GM19463 (cell line): Measurements from ENCODE around the gene EFCC1.
A peak's percentile ranks its signal among the peaks of the same experiment; 100 is the strongest.

Source experiments
- ATAC-seq: cut with Tn5 transposase; IDR thresholded peaks from one replicate; pipeline ENCODE4 v1.9.1; 2021; ENCODE audit warnings: mild to moderate bottlenecking, moderate library complexity; ENCODE audit not compliant: unreplicated experiment

Gene EFCC1, protein sequence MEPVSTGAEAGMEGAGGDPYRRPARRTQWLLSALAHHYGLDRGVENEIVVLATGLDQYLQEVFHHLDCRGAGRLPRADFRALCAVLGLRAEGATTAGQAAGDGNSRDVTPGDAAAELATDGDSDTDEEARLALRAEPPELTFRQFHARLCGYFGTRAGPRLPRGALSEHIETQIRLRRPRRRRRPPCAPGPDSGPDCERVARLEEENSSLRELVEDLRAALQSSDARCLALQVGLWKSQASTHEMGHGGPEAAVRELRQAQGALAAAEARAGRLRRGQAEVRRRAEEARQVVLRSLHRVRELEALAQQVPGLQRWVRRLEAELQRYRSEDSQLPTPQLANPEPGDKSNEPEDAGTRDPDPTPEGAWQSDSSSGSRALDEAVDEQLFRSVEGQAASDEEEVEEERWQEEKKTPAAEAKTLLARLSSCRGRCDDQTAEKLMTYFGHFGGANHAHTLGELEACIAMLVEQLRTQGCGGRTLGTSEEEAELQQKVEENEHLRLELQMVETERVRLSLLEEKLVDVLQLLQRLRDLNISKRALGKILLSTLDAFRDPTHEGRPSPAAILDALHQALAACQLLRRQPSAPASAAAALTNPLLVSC

GRCh38 chr3:129001101-129001805, at the start of gene EFCC1:
EFCC1 (plus strand) TSS chr3:129001304; CDS start chr3:129001629, 325 bp downstream.
- no peak for ATAC-seq

GRCh38 chr3:128956440-128956839, 44.7 kb upstream of the EFCC1 start:
- ATAC-seq, result no peak

- no peak for ATAC-seq
Measured at GRCh38 chr3:128965280-128965679, 35.8 kb upstream of the EFCC1 start.

DNA sequence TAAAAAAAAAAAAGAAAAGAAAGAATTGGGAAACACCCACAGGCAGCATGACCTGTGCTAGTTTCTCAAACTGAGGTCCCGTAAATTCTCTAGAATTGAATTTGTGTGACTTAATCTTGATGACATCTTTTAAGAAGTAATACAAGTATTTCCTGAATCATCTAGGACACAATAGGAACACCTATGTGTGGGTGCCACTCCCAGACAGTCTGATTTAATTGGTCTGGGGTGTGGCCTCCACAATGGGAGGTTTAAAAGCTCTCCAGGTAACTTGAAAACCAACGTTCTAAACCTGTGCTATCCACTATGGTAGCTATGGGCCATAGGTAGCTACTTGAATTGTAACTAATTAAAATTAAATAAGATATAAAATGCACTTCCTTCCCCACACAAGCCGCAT, 35.3 kb upstream of the EFCC1 start:
- no peak for ATAC-seq

- ATAC-seq, result no peak
Measured at GRCh38 chr3:128967748-128968355, 33.3 kb upstream of the EFCC1 start.

DNA sequence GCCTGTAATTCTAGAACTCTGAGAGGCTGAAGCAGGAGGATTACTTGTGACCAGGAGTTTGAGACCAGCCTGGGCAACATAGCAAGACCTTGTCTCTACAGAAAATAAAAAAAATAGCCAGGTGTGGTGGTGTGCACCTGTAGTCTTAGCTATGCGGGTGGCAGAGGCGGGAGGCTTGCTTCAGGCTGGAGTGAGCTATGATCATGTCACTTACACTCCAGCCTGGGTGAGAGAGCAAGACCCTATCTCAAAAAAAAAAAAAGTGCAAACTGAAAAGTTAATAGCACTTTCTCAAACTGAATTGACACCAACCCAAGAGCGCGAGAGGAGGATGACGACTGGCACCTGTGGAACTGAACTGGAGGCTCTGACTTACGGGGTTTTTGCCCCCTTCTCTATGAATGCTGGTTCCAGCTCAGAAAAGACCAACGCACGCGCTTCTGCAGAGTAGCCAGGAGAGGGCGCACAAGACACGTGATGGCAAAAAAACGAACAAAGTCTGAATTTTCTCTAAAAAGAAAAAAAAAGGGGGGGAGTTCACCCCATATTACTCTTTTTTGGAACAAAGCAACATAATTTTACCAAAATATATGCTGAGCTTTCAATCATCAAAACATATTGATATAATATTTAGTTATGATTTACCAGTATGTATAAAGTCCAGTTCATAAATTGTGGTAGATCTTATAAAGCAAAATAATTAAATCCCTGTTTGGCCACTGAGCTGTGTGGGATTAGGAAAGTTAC, 30.9 kb upstream of the EFCC1 start:
- no peak for ATAC-seq

DNA sequence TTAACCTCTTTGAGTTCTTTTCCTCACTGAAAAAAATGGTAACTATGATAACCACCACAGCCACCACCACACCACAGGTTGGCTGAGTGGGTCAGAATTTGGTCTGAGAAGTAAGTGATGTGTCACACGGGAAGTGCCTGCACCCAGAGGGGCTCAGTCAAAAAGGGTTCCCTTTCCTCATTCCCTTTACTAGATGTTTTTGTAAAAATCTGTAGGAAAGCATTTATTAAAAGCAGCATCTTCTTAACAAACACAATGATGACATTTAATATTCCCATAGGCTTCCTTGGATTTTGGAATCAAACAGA, 30.4 kb upstream of the EFCC1 start:
- ATAC-seq, result no peak

DNA sequence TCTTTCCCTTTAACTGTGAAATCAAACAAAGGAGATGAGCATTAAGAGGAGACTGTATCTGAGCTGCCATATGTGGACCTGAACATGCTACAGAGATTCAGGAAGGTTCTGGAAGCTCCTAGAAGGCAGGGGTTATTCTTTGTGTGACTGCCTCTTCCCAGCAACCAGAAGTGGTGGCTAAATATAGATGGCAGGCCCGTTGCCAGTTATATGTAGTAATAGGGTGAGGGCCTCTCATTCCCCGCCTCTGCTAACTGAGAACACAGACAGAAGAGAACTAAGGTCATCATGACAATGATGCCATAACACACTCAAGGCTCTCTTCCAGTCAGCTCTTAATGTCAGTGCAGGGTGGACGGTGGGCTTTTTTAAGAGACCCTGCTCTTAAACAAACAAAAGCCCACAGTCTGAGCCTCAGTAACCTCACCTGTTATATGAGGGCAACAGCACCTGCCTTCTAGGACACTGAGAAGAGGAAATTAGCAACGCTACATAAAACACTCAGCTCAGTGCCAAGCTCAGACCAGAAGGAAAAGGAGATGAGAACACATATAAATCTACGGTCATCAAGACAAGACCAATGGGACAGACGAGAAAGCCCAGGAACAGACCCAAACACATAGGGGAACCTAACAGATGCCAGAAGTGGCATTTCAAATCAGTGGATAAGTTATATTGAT, 29.5 kb upstream of the EFCC1 start:
- ATAC-seq, result no peak

GRCh38 chr3:128973988-128974564, 27.0 kb upstream of the EFCC1 start:
- no peak for ATAC-seq

DNA sequence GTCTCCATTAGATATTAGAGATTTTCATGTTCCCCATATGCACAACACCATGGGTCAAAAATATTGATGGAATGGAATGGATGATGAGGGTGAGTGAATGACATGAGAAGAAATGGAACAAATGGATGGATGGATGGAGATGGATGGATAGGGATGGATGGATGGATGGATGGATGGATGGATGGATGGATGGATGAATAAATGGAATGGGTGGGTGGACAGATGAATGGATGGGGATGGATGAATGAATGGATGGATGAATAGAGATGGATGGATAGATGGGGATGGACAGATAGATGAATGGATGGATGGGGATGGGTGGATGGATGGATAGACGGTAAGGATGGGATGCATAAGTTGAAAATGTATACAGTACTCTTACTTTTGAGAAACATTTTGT, 25.8 kb upstream of the EFCC1 start:
- no peak for ATAC-seq

DNA sequence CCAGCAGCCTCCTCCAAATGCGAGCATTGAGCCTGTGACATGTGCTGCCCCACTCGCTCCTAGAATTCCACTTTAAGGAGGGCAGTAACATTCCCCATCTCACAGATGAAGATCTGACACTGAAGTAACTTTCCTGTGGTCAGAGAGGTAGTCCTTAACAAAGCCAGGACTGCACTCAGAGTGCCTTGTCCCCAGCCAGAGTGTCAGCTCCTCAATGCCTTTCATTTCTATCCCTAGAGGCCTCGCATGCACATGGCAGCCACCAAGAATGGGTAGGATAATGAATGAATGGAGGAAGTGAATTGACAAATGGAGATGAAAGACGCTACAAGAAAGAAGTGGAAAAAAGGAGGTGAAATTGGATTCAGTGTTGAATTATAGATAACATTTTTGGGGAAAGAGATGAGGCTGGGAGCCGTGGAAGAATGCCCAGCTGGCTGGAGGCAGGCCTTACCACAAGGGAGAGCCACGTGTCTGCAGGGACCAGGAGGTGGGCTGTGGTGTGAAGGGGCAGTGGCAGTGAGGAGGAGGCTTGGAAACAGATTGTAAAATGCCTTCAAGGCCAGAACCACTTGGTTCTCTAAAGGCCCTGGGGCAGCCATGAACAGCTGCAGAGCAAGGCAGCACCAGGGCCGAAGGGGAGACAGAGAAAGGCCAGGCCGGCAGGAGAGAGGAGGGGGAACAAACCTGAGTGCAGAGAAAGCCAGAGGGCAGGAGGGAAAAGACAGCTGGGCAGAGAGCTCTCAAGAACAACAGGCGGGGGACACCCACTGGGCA, 17.6 kb upstream of the EFCC1 start:
- no peak for ATAC-seq

DNA sequence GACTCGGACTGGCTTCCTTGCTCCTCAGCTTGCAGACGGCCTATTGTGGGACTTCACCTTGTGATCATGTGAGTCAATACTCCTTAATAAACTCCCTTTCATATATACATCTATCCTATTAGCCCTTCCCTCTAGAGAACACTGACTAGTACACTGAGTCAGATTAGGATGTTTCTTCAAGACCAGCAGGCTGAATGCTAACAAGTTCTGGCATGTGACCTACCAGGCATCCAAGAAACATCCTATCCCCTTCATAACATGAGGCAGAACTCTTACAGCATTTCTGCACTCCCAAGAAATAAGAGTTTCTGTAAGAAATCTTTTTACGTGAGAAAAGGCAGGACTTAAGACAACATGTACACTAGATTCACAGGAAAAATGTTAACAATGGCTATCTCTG, 16.5 kb upstream of the EFCC1 start:
- no peak for ATAC-seq

GRCh38 chr3:128987302-128988100, 13.6 kb upstream of the EFCC1 start:
- no peak for ATAC-seq

- no peak for ATAC-seq
Measured at GRCh38 chr3:128988286-128988685, 12.8 kb upstream of the EFCC1 start.

GRCh38 chr3:128991355-128991895, 9.7 kb upstream of the EFCC1 start:
- ATAC-seq, result no peak

- ATAC-seq, result no peak
Measured at GRCh38 chr3:128992926-128993460, 8.1 kb upstream of the EFCC1 start.

DNA sequence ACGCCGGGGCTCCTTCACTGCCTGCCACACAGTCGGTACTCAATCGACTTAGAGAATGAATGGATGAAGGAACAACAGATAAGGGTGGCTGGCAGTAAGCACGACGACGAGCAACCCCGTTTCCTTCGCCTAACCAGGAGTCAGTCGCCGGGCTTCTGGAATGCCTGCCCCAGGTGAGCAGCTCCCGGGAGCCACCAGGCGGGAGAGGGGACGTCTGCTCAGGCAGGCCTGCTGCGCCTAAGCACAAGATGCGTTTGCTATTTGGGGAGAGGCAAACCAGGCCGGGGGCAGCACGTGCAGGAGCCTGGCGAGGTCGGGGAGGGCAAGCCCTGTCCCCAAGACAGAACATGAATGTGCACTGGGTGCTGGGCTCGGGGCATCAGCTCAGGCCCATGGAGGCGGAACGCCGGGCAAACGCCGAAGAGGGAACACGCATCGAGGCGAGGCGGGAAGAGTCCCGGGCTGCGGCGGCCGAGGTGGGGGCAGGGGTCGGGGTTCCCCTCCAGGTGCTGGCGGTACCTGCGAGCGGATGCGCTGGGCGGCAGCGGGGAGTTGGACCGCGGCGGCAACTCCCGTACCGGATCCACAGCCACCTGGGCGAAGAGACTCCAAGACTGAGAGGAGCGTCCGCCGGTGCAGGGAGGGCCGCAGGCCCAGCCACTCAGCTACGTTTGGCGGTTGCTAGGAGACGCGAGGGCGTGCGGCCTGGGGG, 7.5 kb upstream of the EFCC1 start, which contains the start of gene CFAP92:
TSS of gene CFAP92 (minus strand) at position 616 of the 712 bp plus-strand sequence. CDS start 772 bp downstream, outside the sequence.
- peak; percentile 98 for ATAC-seq
